ENCODE data around the gene EXOC2. TPM values are rescaled to one million over a fixed set of nuclear protein-coding genes. Genes with fewer than 3 reads are reported as not detected.

The EXOC2 gene
- total and polyA plus RNA-seq, 7 donors: 5.4 to 23.2 (median 15.3) TPM

DNA sequence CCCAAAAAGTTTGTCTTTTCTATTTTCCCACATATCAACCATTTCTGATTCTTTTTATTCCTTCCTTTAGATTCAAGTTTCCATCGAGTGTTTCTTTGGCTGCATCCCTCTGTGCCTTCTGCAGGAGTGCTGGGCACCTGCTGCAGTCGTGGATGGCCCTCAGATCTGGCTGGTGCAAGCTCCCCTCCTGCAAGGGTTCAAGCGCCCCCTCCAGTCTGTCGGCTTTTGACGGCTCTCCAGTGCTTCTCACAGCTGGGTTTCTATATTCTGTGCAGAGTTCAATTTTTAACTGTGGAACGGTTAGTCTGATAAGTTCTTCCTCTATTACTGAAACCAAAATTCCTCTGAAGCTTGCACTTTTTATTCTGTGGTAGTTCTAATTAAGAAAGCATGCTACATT is 168.1 kb downstream of the EXOC2 start:
- H3K4me1 ChIP-seq: no peaks in the 10 kb centered on the region
- no peak overlapping the region for H3K27ac ChIP-seq
- H3K4me3 ChIP-seq: no peak overlapping the region
- WGBS, 2 donors: 65 to 66% methylated on average over 6 of the region's 6 CpGs
- H3K9me3 ChIP-seq: no peaks in the 10 kb centered on the region
- peaks cover 0 to 24% (median 10%) of the 10 kb centered on the region in 4 donors for H3K36me3 ChIP-seq
- no peak for DNase-seq
- intact Hi-C loops (cut with DNase I): no loop called here
- H3K27me3 ChIP-seq: no peaks in the 10 kb centered on the region
- TF ChIP-seq EP300 (IDR thresholded peaks at IDR 0.05): no peak
- TF ChIP-seq, protein P1, sequence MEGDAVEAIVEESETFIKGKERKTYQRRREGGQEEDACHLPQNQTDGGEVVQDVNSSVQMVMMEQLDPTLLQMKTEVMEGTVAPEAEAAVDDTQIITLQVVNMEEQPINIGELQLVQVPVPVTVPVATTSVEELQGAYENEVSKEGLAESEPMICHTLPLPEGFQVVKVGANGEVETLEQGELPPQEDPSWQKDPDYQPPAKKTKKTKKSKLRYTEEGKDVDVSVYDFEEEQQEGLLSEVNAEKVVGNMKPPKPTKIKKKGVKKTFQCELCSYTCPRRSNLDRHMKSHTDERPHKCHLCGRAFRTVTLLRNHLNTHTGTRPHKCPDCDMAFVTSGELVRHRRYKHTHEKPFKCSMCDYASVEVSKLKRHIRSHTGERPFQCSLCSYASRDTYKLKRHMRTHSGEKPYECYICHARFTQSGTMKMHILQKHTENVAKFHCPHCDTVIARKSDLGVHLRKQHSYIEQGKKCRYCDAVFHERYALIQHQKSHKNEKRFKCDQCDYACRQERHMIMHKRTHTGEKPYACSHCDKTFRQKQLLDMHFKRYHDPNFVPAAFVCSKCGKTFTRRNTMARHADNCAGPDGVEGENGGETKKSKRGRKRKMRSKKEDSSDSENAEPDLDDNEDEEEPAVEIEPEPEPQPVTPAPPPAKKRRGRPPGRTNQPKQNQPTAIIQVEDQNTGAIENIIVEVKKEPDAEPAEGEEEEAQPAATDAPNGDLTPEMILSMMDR (IDR thresholded peaks at IDR 0.05): no peak
- no peak for TF ChIP-seq POLR2AphosphoS5 (IDR thresholded peaks at IDR 0.05)

DNA sequence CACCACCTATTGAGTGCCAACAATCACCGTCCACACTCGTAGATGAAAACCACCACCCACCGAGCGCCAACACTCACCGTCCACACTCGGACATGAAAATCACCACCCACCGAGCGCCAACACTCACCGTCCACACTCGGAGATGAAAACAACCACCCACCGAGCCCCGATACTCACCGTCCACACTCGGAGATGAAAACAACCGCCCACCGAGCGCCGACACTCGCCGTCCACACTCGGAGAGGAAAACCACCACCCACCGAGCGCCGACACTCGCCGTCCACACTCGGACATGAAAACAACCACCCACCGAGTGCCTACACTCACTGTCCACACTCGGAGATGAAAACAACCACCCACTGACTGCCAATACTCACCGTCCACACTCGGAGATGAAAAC is 172.1 kb downstream of the EXOC2 start:
- peaks cover 0 to 24% (median 6%) of the 10 kb centered on the region in 4 donors for H3K36me3 ChIP-seq
- no peak overlapping the region for H3K27ac ChIP-seq
- TF ChIP-seq POLR2A (IDR thresholded peaks at IDR 0.05) (no peak), POLR2AphosphoS5 (IDR thresholded peaks at IDR 0.05) (no peak), EP300 (IDR thresholded peaks at IDR 0.05) (no peak)
- TF ChIP-seq, protein P1 (IDR thresholded peaks at IDR 0.05): no peak
- H3K4me3 ChIP-seq: no peak overlapping the region
- no peak for DNase-seq
- H3K4me1 ChIP-seq: no peaks in the 10 kb centered on the region
- H3K9me3 ChIP-seq: no peaks in the 10 kb centered on the region
- intact Hi-C loops (cut with DNase I): no loop called here
- H3K27me3 ChIP-seq: no peaks in the 10 kb centered on the region
- WGBS, 2 donors: 93 to 95% methylated on average over 31 of the region's 31 CpGs

DNA sequence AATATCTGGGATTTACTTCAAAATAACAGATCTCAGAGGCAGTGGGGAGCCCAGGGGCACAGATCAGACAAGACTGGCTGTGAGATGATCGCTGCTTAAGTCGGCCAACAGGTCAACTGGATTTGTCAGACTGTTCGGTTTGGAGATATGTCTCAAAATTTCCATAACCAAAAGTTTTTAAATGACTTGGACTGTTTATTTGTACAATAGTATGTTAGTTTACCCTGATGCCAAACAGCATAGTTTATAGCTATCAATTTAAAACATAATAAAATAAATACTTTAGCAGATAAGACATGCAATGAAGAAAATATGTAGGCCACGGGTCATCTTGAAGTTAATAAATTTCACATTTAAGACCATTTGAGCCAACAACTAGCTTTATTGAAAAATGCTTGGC is 174.7 kb downstream of the EXOC2 start:
- H3K9me3 ChIP-seq: no peaks in the 10 kb centered on the region
- DNase-seq: no peak
- 87 to 94% methylated on average over 4 of the region's 4 CpGs for WGBS, 2 donors
- H3K4me3 ChIP-seq: no peak overlapping the region
- no peaks in the 10 kb centered on the region for H3K27me3 ChIP-seq
- H3K36me3 ChIP-seq: peaks cover 0 to 14% (median 6%) of the 10 kb centered on the region in 4 donors
- no peak overlapping the region for H3K27ac ChIP-seq
- intact Hi-C loops (cut with DNase I): no loop called here
- no peak for TF ChIP-seq POLR2AphosphoS5 (IDR thresholded peaks at IDR 0.05)
- TF ChIP-seq POLR2A (IDR thresholded peaks at IDR 0.05): no peak
- no peak for TF ChIP-seq EP300 (IDR thresholded peaks at IDR 0.05)
- TF ChIP-seq, protein P1 (IDR thresholded peaks at IDR 0.05): no peak
- no peaks in the 10 kb centered on the region for H3K4me1 ChIP-seq

DNA sequence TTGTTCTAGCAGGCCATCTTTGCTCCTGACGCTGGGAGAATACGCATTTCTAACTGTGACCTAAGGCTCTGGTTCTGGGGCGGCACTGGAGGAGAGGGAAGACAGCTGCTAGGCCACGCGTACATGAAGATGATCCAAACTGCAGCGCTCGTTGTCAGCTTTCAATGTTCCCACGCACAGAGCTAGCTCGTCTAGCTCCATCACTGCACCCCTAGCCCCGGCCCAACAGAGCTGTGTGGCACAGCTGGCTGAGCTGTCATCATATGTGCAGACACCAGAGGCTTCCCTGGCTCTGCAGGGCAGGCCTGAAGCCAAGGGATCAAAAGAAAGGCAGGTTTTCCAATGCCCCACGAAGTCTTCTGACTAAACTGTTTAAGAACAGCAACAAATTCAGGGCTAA is 176.7 kb downstream of the EXOC2 start:
- Histone ChIP-seq H3K9me3 (no peaks in the 10 kb centered on the region), H3K27me3 (no peaks in the 10 kb centered on the region), H3K4me3 (no peak overlapping the region), H3K27ac (no peak overlapping the region), H3K36me3 (peaks cover 0 to 12% (median 0%) of the 10 kb centered on the region in 4 donors), H3K4me1 (no peaks in the 10 kb centered on the region)
- 96 to 97% methylated on average over 11 of the region's 11 CpGs for WGBS, 2 donors
- intact Hi-C loops (cut with DNase I): no loop called here
- TF ChIP-seq, protein P1 (IDR thresholded peaks at IDR 0.05): no peak
- no peak for TF ChIP-seq POLR2AphosphoS5 (IDR thresholded peaks at IDR 0.05)
- TF ChIP-seq EP300 (IDR thresholded peaks at IDR 0.05): no peak
- no peak for TF ChIP-seq POLR2A (IDR thresholded peaks at IDR 0.05)
- DNase-seq: no peak

DNA sequence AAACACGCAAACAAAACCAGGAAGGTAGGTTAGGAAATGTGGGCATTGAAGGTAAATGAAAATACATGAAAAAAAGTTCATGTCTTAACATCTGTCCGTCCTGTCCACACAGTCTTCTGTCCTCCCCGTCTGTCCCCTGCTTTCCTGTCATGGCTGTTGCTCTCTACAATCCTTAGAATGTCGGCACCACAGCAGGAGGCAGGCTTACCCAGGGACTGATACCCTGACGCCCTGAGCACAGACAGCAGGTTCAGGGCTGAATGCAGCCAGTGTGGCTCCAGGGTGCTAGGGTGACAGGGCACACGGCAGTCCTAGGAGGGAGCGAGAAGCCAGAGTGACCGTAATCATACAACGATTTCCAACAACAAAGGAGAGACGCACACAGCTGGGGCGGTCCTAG is 177.7 kb downstream of the EXOC2 start:
- DNase-seq: no peak
- Histone ChIP-seq H3K27me3 (no peaks in the 10 kb centered on the region), H3K9me3 (no peaks in the 10 kb centered on the region), H3K4me1 (no peaks in the 10 kb centered on the region), H3K4me3 (no peak overlapping the region), H3K36me3 (peaks cover 0 to 12% (median 0%) of the 10 kb centered on the region in 4 donors), H3K27ac (no peak overlapping the region)
- intact Hi-C loops (cut with DNase I): no loop called here
- no peak for TF ChIP-seq EP300 (IDR thresholded peaks at IDR 0.05)
- TF ChIP-seq POLR2A (IDR thresholded peaks at IDR 0.05): no peak
- TF ChIP-seq, protein P1 (IDR thresholded peaks at IDR 0.05): no peak
- TF ChIP-seq POLR2AphosphoS5 (IDR thresholded peaks at IDR 0.05): no peak
- 92 to 97% methylated on average over 11 of the region's 11 CpGs for WGBS, 2 donors
